Activated B cell treated with CpG ODN at 0.5 μM for 24 hours (primary cell): ENCODE data around the gene DNAH11. TPM values are rescaled to one million over a fixed set of nuclear protein-coding genes. Genes with fewer than 3 reads are reported as not detected.

Experiments
- ATAC-seq: fragments of 200-7000 bp; cut with Tn5 transposase; one replicate; pipeline ENCODE4 v1.10.0; 2021; ENCODE audit warnings: low read depth, mild to moderate bottlenecking, moderate library complexity
- CTCF ChIA-PET: fragments of 350-600 bp; sonication (Branson Sonifier 250); formaldehyde crosslinking; loops from one replicate; lab custom pipeline; 2021; ENCODE audit warnings: antibody characterized with exemption; lab: Charles Lee
- POLR2A ChIA-PET: fragments of 350-600 bp; sonication (Branson Sonifier 250); formaldehyde crosslinking; loops from one replicate; lab custom pipeline; 2021; ENCODE audit warnings: antibody characterized with exemption; lab: Charles Lee
- DNase-seq: peaks from one replicate; pipeline ENCODE4 v3.0.0; 2022
- H3K27ac Mint-ChIP-seq: one replicate; pipeline ENCODE4 v1.8.0; 2020; ENCODE audit warnings: mixed read lengths
- H3K27me3 Mint-ChIP-seq: one replicate; pipeline ENCODE4 v1.8.0; 2021; ENCODE audit warnings: mixed read lengths
- H3K36me3 Mint-ChIP-seq: one replicate; pipeline ENCODE4 v1.8.0; 2021; ENCODE audit warnings: low read depth, mixed read lengths
- H3K4me1 Mint-ChIP-seq: one replicate; pipeline ENCODE4 v1.8.0; 2021; ENCODE audit warnings: mixed read lengths
- H3K4me3 Mint-ChIP-seq: one replicate; pipeline ENCODE4 v1.8.0; 2020; ENCODE audit warnings: mild to moderate bottlenecking, mixed read lengths
- H3K9me3 Mint-ChIP-seq: one replicate; pipeline ENCODE4 v1.8.0; 2020; ENCODE audit warnings: mixed read lengths
- CTCF ChIP-seq: fragments of 200-600 bp; IDR thresholded peaks from one replicate; pipeline ENCODE4 v1.8.0; 2022; ENCODE audit warnings: antibody characterized with exemption, mild to moderate bottlenecking
- intact Hi-C: fragments of 100-400 bp; cut with micrococcal nuclease; formaldehyde crosslinking; loops from one replicate; pipeline ENCODE4 v1.15.1; 2024
- total RNA-seq: library from RNA; stranded (reverse); gene quantifications from 2 replicates; pipeline ENCODE4 v1.2.3, GENCODE V29; 2022

DNAH11 gene
- total RNA-seq, 1 donor from 2014 or later: not detected

GRCh38 chr7:21753071-21753470 lies 210.2 kb downstream of the DNAH11 start:
- ATAC-seq: no peak
- TF ChIP-seq CTCF: no peak
- H3K4me1 Mint-ChIP-seq: no peaks in the 10 kb centered on the region
- CTCF ChIA-PET: no interaction called here
- H3K27me3 Mint-ChIP-seq: peaks cover 19% of the 10 kb centered on the region
- H3K4me3 Mint-ChIP-seq: no peak overlapping the region
- intact Hi-C loops: no loop called here
- no peaks in the 10 kb centered on the region for H3K36me3 Mint-ChIP-seq
- no peaks in the 10 kb centered on the region for H3K9me3 Mint-ChIP-seq
- DNase-seq: no peak
- POLR2A ChIA-PET: no interaction called here
- H3K27ac Mint-ChIP-seq: no peak overlapping the region

- Mint-ChIP-seq H3K36me3 (no peaks in the 10 kb centered on the region), H3K4me3 (no peak overlapping the region), H3K4me1 (no peaks in the 10 kb centered on the region), H3K27me3 (peaks cover 19% of the 10 kb centered on the region), H3K9me3 (no peaks in the 10 kb centered on the region), H3K27ac (no peak overlapping the region)
- CTCF ChIA-PET: no interaction called here
- no peak for TF ChIP-seq CTCF
- DNase-seq (no peak), ATAC-seq (no peak)
- POLR2A ChIA-PET: no interaction called here
- intact Hi-C loops: no loop called here
Observed at GRCh38 chr7:21754963-21755362, 212.1 kb downstream of the DNAH11 start.

- no peak for ATAC-seq
- H3K36me3 Mint-ChIP-seq: no peaks in the 10 kb centered on the region
- H3K4me1 Mint-ChIP-seq: no peaks in the 10 kb centered on the region
- no peak overlapping the region for H3K27ac Mint-ChIP-seq
- ChIA-PET CTCF (no interaction called here), POLR2A (no interaction called here)
- H3K27me3 Mint-ChIP-seq: peaks cover 20% of the 10 kb centered on the region
- no peak overlapping the region for H3K4me3 Mint-ChIP-seq
- no peak for TF ChIP-seq CTCF
- DNase-seq: no peak
- no peaks in the 10 kb centered on the region for H3K9me3 Mint-ChIP-seq
- intact Hi-C loops: no loop called here
Observed at GRCh38 chr7:21757537-21758282, 214.9 kb downstream of the DNAH11 start.

GRCh38 chr7:21758286-21758685 lies 215.4 kb downstream of the DNAH11 start:
- DNase-seq (no peak), ATAC-seq (no peak)
- no peaks in the 10 kb centered on the region for H3K36me3 Mint-ChIP-seq
- H3K4me3 Mint-ChIP-seq: no peak overlapping the region
- peaks cover 20% of the 10 kb centered on the region for H3K27me3 Mint-ChIP-seq
- no peaks in the 10 kb centered on the region for H3K4me1 Mint-ChIP-seq
- intact Hi-C loops: no loop called here
- POLR2A ChIA-PET: no interaction called here
- no peaks in the 10 kb centered on the region for H3K9me3 Mint-ChIP-seq
- CTCF ChIA-PET: no interaction called here
- TF ChIP-seq CTCF: no peak
- no peak overlapping the region for H3K27ac Mint-ChIP-seq

- Mint-ChIP-seq H3K4me1 (no peaks in the 10 kb centered on the region), H3K4me3 (no peak overlapping the region), H3K36me3 (no peaks in the 10 kb centered on the region), H3K27ac (no peak overlapping the region), H3K9me3 (no peaks in the 10 kb centered on the region), H3K27me3 (peaks cover 8% of the 10 kb centered on the region)
- POLR2A ChIA-PET: no interaction called here
- DNase-seq (no peak), ATAC-seq (no peak)
- intact Hi-C loops: no loop called here
- TF ChIP-seq CTCF: no peak
- CTCF ChIA-PET: no interaction called here
Observed at GRCh38 chr7:21762469-21762868, 219.6 kb downstream of the DNAH11 start.
